ENCODE results near the gene TYW1B.
"Not testable (repeated sequence)": the region's sequence is repeated elsewhere in the genome, so short reads cannot be mapped to it uniquely, and the experiment has no call there.

TYW1B gene

GRCh38 chr7:72554401-72554800, 273.6 kb downstream of the TYW1B start:
- not testable (repeated sequence) for DNase-seq (ENCODE audit: low read depth in 2 of 2)

GRCh38 chr7:72550454-72550853, 277.5 kb downstream of the TYW1B start:
- DNase-seq (ENCODE audit: low read depth in 2 of 2) = not testable (repeated sequence)

GRCh38 chr7:72546586-72547237, 281.3 kb downstream of the TYW1B start:
- DNase-seq (ENCODE audit: low read depth in 2 of 2) = not testable (repeated sequence)

- not testable (repeated sequence) for DNase-seq (ENCODE audit: low read depth in 2 of 2)
Observed at GRCh38 chr7:72544531-72544930, 283.5 kb downstream of the TYW1B start.

- no peak for DNase-seq (ENCODE audit: low read depth in 2 of 2)
Observed at GRCh38 chr7:72540923-72541322, 287.1 kb downstream of the TYW1B start.

GRCh38 chr7:72540106-72540611, 287.8 kb downstream of the TYW1B start:
- DNase-seq (ENCODE audit: low read depth in 2 of 2) = no peak

- DNase-seq (ENCODE audit: low read depth in 2 of 2) = no peak
Observed at GRCh38 chr7:72539702-72540101, 288.3 kb downstream of the TYW1B start.

- DNase-seq (ENCODE audit: low read depth in 2 of 2) = no peak
Observed at GRCh38 chr7:72538856-72539255, 289.1 kb downstream of the TYW1B start.

GRCh38 chr7:72538147-72538546, 289.9 kb downstream of the TYW1B start:
- no peak for DNase-seq (ENCODE audit: low read depth in 2 of 2)

- DNase-seq (ENCODE audit: low read depth in 2 of 2) = not testable (repeated sequence)
Observed at GRCh38 chr7:72536038-72536437, 292.0 kb downstream of the TYW1B start.

- not testable (repeated sequence) for DNase-seq (ENCODE audit: low read depth in 2 of 2)
Observed at GRCh38 chr7:72531048-72531447, 297.0 kb downstream of the TYW1B start.
